Stimulated activated CD8-positive, alpha-beta memory T cell treated with anti-CD3 and anti-CD28 coated beads, Interleukin-12 subunit alpha, Interleukin-12 subunit beta, amount 100 ng/mL, for 4 hours (primary cell): Measurements from ENCODE around the gene PARP11.

Experiments used
- DNase-seq: peaks from one replicate; pipeline ENCODE4 v3.0.0-alpha.2; 2020; ENCODE audit warnings: low read depth

The PARP11 gene

DNA sequence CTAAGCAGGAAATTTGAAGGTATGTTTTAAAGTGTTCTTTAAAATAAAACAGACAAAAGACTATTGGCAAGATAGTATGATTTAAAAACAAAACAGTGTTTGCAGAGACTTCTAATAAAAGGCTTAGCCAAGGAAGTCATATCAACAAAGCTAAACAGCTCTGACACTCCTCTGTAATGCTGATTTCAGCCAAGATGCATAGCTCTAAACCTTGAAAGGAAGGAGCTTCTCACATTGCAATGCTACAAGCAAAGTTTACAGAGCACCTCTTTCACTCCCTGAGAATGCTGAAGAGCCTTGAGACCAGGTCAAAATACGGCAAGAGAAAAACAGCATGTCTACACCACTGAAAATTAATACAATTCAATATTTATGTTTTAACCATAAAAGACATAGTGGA is 51.8 kb downstream of the PARP11 start:
- DNase-seq, result no peak

DNA sequence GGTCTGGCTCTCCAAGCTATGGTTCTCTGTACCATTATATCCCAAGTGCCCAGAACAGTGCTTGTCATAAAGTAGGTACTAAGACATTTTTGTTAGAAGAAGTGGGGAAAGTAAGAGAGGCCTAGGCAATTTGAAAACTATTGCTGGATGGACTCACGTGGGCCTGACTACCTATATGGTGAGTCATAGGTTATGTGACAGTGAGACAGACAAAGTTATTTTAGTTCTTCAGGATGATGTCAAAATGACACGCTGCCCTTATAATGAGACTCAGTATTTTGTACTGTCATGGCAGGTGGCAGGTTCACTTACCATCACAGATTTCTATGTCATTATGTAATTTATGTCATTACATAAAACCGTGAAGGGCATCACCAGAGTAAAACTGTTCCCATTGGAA is 53.1 kb downstream of the PARP11 start:
- DNase-seq, result no peak

DNA sequence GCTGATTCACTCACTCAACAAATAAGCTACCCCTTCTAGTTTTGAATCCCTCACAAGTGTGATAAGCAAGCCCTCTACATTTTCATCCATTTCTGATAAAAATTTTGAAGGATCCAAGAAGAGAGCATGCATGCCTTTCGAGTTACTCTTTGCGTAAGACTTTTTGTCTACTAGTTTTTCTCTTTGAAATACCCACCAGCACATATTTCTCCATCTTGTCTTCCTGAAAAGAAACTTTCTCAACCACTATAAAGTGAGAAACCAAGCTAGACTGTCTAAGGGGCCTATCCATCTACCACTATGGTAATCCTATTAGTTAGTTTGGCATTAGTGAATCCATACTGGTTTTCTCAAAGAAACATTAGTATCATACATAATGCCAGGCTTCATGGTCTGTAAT is 56.9 kb downstream of the PARP11 start:
- no peak for DNase-seq

DNA sequence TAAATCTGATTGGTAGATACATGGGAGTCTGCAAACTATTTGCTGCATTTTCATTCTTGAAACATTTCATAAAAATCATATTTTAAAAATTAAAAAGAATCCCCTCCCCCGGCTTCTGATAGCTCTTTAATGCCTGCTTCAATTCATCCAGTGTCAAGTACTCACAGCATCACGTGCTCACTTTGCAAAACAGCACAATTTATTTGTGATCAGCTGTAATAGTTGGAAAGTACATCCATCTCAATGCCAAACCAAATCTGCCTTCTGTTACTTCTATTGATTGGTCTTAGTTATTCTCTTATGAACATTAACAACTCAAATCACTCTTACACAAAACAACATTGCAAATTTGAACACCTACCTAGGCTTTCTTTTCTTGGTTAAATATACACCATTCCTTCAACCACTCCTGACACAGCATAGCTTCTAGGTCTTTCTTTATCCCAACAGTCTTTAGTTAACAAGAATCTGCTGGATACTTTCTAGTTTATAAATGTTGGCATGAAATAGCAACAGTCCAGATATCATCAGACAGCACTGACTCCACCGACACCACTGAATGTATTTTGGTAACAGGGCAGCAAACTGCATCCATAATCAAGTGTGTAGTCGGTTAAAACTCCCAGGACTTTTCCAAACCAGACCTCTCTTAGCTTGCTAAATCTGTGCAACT is 58.0 kb downstream of the PARP11 start:
- DNase-seq, result no peak

DNA sequence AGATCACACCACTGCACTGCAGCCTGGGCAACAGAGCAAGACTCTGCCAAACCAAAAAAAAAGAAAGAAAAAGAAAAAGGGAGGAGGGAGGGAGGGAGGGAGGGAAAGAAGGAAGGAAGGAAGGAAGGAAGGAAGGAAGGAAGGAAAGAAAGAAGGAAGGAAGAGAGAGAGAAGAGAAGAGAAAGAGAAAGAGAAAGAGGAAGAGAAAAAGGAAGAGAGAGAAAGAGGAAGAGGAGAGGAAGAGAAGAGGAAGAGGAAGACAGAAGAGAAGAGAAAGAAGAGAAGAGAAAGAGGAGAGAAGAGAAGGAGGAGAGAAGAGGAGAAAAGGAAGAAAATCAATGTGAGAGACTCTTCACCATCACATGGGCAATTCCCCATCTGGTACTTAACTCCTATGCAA is 62.7 kb downstream of the PARP11 start:
- no peak for DNase-seq

DNA sequence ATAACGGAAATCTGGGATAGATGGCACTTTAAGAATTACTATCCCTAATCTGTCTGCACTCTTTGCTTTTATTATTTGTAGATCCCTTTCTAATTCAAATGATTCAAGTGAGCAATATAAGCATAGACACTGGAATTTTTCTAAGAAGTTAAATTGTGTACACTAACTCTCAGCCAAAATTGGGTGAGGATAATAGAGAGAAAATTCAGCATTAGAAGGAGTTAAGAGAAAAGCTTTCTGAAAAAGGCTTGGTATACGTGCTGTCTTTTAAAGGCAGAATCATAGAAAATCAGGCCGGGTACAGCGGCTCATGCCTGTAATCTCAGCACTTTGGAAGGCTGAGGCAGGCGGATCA is 63.2 kb downstream of the PARP11 start:
- no peak for DNase-seq

DNA sequence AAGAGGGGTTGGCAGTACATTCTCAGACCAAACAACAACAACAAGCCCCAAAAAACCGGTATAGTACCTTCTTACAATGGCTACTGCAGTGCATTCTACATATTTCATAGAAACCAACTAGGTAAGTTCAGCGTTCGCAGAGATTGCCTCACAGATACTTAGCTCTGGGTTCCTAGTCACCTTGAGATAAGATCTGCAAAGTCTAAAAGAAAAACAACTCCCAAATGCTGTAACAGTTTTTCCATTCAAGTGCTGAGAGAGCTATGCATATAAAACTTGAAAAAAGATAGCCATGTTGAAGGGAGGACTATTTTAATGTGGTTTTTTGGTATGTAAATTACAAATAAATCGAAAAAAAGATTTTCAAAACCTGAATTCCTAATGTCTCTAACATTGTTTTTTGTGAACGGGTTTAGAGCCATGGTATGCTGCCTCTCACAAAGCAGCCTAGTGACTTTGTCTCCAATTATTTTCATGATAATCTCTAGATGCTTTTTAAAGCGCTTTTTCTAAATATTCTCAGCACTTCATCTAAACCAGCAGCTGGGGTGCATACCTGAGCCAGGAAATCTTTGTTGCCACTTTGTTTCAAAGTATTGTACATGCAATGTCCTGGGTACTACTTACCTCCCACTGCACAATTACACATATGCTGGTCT is 63.7 kb downstream of the PARP11 start:
- no peak for DNase-seq

DNA sequence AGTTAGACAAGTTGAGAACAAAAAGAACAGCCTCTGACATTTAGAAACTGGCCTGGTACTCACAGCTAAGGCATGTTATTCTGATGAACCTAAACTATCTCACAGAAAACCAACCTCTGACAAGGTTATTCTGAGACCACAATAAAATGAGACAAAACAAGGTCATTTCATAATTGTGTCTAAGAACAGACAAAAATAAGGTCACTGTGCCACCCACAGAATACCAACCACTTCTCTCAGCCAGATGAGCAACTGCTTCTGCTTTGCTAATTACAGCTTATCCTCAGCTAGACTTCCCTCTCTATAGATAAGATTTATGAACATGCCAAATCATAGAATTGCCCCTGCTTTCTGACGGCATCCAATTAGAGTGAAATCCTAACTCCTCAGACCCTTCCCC is 68.1 kb downstream of the PARP11 start:
- DNase-seq, result no peak

DNA sequence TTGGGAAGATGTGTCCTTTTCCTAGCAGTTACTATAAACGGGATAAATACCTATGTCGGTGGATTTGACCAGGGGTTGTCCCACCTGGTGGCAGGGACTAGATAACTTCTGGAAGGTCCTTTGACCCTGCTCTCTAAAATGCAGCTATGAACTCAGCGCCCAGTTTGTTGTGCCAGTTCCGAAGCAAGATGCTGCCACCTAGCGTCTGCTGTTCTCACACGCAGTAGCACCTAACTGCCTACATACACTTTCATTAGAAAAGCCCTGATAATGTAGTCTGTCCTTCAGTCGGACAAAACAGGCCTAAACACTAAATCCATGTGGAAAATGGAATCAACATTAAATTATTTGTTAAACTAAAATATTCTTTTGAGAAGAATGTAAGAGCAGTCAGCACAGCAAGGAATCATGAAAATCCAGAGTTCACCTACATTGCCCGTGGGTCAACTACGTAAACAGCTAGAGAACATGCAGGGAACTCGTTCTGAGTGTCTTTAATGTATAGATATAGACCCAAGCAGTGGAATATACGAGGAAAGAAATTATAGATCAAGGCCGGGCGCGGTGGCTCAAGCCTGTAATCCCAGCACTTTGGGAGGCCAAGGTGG is 69.2 kb downstream of the PARP11 start:
- peak; percentile 37 for DNase-seq

DNA sequence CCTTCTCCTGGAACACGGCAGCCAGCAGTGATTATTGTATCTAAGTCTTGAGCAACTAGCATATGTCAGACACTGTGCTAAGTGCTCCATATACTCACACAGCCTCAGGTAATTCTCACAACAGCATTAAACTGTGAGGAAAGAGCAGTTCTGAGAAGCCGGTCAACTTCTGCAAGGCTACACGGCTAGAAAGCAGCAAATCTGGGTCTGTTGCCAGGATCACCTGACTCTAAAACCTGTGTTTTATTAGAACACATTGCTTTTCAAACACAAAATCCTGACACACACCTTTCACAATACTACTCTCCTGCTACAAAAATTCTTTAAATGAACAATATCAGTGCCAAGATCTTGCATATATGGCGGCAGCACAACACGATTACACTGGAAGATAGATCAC is 70.5 kb downstream of the PARP11 start:
- DNase-seq, result no peak

DNA sequence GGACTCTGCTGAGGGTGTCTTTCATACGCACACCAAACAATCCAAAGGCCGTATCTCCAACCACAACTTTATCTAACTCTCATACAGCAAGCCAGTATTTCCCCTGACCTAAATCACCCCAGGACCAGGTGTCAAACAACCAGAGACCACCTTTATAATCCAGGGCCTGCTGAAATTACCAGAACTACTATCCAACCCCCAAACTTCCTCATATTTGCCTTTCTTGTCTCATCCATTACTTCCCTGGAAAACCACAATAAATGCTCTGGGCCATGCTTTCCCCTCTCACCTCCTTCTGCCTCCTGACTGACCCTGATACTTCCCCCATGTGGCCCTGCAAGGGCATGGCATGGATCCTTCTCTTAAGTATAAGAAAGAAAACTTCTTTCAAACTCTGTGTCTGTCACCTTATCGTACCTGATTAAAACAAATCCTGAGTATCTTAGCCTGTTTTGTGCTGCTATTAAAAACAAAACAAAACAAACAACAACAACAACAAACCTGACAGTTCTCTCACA is 75.6 kb downstream of the PARP11 start:
- DNase-seq, result no peak

DNA sequence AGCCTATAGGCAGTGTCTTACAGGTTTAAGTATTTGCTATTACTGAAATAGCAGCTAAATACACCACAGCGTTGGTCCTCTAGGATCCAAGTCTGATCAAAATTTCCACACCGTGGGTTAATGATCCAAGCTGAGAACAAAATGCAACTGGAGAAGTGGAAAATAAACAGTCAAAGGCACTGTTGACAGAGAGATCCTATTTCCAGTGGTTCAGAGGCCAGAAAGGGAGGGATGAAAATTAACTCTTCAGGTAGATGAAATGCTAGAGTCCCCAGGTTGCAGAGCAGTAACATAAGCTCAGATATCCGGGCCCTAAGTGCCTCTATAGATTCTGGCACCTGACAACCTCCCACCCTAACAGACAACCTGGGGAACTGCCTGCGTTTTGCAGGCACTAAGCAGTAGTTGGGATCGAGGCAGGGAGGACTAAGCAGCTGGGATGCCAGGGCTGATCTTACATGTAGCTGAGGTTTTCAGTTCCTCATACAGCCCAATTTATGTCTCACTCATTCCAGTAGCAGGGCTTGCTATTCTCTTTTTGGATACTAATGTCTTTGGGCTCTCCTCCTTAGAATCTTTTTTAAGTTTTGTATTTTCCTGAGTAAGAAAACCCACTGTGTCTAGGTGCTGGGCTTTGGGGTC is 77.6 kb downstream of the PARP11 start:
- no peak for DNase-seq

DNA sequence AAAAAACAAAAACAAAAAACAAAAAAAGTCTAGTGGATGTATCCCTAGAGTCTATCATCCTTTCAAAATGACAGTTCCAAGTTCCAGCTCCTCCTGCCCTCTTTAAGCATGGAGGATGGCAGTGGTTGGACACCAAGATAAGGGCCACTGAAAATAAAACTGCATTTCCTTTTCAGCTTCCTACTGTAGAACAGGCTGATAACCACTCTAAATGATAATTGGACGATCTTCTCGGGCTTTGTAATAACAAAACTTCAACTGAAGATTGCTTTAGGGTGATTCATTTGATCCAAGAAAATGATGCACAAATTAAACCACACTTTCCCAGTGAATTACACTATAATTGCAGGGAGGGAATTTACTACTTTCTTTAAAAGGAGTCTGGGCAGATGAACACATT is 78.1 kb downstream of the PARP11 start:
- no peak for DNase-seq

DNA sequence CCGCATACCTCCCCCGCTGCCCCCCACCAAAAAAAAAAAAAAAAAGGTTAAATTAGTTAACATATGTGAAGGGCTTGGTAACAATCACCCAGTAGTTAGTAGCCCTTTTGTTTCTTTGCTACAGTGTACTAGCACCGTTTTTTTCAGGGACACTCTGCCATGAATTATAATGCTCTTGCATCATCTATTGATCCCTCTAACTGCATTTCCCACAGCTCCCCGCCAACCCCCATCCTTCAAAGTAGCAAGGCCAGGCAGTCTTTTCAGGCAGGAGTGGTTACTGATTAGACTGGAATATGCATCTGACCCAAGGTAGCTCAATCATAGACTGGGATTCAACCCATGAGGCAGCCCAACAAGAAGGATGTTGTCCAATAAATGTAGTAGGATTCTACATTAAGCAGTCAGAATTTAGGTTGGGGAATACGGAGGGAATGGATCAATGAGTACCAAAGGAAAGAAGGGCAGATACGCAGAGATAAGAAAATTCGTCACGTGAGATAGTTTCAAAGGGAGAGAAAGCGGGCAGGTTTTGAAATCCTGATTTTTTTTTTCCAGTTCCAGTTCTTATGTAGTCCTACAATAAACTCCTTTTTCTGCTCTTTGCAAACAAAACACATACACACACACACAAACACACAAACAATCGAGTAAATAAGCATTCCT is 80.4 kb downstream of the PARP11 start:
- DNase-seq, result no peak

DNA sequence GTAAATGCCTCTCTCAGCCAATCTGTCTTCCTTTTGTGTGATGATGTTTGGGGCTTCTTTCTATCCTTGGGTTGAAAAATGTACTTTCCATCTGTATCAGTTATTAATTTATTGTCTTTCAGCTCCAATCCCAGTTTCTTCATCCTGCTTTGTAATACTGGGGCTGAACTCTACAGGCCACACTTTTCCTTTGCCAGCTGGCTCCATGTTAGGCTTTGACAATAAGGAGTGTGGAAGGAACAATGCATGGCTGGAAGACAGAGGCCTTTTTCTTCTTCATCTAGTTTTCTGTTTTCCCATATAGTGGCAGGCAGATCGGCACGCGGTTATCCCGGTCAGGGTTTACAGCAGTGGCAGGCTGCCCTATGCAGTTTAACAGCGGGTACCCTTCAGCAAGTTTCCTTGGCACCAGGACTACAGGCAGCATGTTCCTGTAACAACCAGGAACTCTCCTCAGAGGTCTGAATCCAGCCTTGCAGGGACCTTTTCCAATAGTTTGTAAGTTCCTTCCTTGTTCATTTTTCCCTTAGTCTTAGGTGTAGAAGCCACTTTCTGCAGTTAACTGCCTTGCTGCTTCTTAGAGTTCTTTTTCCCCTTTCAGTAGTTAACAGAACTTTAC is 81.8 kb downstream of the PARP11 start:
- DNase-seq, result no peak

DNA sequence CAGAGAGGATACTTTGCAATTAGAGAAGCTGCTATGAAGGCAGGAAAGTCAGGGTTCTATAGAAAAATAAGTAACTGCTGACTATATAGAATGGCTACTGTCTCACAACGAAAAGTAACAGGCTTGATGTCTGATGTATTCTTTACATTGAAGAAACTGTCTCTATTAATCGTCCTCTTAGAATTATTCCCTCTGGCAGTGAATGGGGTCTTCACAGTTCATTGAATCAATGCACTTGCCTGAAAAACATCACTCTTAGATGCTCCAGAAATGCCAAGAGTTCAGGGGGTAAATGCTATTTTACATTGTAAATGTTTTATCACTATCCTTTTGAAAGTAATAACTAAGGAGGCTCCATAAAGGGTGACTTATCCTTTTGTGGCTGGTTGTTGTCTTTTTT is 82.6 kb downstream of the PARP11 start:
- no peak for DNase-seq

DNA sequence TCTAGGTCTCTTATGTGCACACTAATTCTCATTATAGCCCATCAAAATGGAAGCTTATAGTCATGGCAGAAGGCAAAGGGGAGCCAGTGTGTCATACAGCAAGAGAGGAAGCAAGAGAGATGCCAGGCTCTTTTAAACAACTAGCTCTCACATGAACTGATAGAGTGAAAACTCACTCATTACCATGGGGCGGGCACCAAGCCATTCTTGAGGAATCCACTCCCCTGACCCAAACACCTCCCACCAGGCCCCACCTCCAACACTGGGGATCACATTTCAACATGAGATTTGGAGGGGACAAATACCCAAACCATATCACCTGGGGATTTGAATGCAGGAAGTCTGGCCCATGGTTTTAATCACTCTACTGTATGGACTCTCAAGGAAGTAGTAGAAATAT is 83.4 kb downstream of the PARP11 start:
- DNase-seq, result no peak

DNA sequence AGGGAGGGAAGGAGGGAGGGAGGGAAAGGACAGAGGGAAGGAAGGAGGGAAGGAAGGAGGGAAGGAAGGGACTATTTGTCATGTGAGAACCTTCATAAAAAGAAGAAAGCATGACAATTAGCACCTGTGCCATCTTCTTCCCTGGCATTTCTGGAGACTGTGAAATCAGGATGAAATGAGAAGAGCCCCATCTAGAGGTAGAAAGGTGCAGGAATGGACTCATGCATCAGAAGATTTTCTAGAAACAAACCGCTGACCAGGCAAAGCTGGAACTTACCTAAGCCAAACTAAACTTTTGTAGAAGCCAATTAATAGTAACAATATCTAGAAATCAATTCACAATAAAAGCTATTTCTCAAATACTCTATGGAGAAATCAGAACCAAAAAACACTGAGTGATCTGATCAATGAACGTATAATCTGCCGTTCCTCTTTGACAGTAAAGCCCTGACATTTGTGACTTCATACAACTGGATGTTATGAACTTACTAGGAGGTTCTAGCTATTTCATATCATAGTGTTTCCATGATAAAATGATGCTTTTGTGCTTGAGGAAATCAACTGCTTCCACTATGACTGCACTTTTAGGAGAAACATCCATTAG is 95.9 kb downstream of the PARP11 start:
- no peak for DNase-seq

DNA sequence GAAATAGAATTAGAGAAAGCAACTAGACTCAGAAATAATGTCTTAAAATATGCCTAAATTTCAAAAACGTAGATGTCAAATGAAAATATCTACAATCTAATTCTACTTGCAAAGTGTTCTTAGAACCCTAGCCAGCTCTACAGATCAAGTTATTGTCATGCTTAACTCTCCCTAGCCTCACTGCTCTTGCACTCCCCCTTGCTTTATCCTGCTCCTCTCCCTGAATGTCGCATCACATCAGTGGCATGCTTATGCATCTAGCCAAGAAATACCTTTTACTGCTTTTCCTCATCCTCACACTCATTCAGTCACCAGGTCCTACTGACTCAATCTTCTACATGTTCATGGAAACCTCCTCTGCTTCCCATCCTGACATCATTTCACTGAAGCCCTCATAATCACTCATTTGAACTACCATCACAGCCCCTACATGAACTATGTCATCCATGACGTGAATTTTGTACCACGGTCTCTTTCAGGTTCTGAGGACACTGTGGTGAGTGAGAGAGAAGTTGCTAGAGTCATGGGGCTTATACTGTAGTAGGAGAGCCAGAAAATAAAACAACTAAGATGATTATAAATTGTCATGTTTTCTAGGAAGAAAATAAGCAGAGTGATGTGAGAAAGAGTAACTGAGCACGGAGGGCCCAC is 97.7 kb downstream of the PARP11 start:
- DNase-seq, result no peak

DNA sequence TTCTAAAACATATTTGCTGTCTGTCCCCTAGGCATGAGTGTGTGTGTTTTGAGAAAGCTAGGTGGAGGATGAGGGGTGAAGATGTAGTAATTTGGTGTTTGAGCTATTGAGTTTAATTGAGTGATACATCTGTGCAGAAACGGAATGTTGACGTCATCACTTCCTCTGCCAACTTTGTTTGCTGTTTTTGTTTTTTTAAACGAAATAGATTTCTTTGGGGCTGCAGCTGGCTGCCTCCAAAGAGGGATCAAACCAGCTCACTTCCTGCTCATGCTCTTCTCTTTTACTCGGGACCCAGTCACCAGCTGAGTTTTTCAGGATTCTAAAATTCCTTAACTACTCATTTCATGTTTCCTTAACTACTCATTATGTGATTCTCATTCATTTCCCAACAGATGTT is 100.8 kb downstream of the PARP11 start:
- DNase-seq, result no peak

DNA sequence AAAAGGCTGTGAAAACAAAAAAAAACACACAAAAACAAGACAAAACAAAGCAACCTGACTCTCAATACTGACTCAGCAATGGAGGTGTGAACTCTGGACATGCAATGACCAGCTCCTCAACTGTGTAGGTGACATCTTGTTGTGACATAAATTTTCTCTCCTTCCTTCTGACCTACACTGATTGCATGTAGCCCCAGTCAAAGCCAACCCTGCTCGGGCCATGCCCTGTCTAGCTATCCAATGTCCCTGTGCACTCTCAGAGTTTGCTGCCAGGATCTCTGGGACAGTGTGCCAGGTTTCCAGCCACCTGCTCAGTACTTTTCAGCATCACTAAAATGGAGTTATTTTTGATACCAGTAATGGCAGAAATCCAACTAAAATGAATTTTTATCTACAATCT is 101.3 kb downstream of the PARP11 start:
- no peak for DNase-seq
